HG02763 (cell line): ENCODE data around the gene UST.

Source experiments
- ATAC-seq: cut with Tn5 transposase; IDR thresholded peaks from one replicate; pipeline ENCODE4 v1.9.1; 2021; ENCODE audit warnings: mild to moderate bottlenecking, moderate library complexity; ENCODE audit not compliant: unreplicated experiment

The UST gene

GRCh38 chr6:149053848-149054558 lies 307.2 kb downstream of the UST start:
- ATAC-seq = no peak

- ATAC-seq = peak; percentile 73
Measured at GRCh38 chr6:149054559-149055194, 307.8 kb downstream of the UST start.

GRCh38 chr6:149055195-149055899 lies 308.5 kb downstream of the UST start:
- ATAC-seq = no peak

GRCh38 chr6:149056777-149057463 lies 310.1 kb downstream of the UST start:
- ATAC-seq = no peak

- ATAC-seq = no peak
Measured at GRCh38 chr6:149057464-149057840, 310.6 kb downstream of the UST start.

- ATAC-seq = no peak
Measured at GRCh38 chr6:149059557-149059956, 312.7 kb downstream of the UST start.

- peak; percentile 81 for ATAC-seq
Measured at GRCh38 chr6:149060300-149060984, 313.6 kb downstream of the UST start.

- no peak for ATAC-seq
Measured at GRCh38 chr6:149060985-149061760, 314.3 kb downstream of the UST start.

GRCh38 chr6:149061930-149062329 lies 315.1 kb downstream of the UST start:
- no peak for ATAC-seq

- no peak for ATAC-seq
Measured at GRCh38 chr6:149062653-149063348, 316.0 kb downstream of the UST start.

- no peak for ATAC-seq
Measured at GRCh38 chr6:149063468-149063867, 316.6 kb downstream of the UST start.

- ATAC-seq = no peak
Measured at GRCh38 chr6:149064001-149064659, 317.3 kb downstream of the UST start.

- ATAC-seq = no peak
Measured at GRCh38 chr6:149064660-149065015, 317.8 kb downstream of the UST start.

- ATAC-seq = no peak
Measured at GRCh38 chr6:149065121-149065520, 318.3 kb downstream of the UST start.

GRCh38 chr6:149065658-149066556 lies 319.1 kb downstream of the UST start:
- peak; percentile 97 for ATAC-seq

GRCh38 chr6:149071997-149072396 lies 325.2 kb downstream of the UST start:
- ATAC-seq = no peak

GRCh38 chr6:149074832-149075258 lies 328.0 kb downstream of the UST start:
- no peak for ATAC-seq
